GM19438 (cell line): Measurements from ENCODE around the gene OR10D3.
"Not testable (repeated sequence)": the region's sequence is repeated elsewhere in the genome, so short reads cannot be mapped to it uniquely, and the experiment has no call there.

Experiments
- ATAC-seq: cut with Tn5 transposase; IDR thresholded peaks from one replicate; pipeline ENCODE4 v1.9.1; 2021; ENCODE audit warnings: low read depth; ENCODE audit not compliant: unreplicated experiment

OR10D3 gene

DNA sequence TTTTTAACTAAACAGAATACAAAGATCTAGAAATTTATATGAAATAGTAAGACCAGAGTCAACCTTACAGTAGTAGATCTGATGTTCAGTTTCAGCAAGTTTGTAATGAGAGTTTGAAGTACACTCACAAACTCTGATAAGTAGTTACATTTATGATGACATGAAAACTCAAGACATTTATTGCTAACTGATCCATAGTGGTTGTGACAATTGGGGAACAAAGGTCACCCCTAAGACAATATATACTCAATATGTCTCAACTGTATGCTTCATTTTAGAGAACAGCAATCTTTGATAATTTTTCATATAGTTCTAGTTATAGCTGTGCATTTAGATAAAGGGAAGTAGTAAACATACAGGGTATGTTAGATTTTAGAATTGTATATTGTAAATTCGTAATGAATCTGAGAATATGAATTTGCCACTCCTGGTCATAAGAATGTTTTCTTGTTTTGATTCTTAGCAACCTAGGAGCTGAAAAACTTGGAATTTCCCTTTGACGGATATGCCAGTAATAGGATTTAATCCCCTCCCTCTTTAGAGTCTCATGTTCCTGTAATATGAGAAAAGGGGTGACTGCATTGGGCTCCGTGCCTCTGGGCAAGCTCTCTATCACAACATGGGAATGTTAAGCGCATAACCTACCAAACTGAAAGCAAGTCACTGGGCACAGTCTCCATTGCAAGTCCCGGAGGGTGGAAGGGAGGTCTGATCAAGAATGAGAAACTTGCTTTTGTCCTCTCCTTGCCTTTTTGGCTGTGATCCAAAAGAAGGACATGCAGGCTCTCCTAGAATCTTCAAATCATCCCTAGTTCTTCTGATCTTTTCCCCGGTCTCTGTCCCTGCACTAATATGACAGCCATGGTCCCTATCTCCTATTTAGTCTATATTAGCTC, 11.4 kb downstream of the OR10D3 start:
- no peak for ATAC-seq

GRCh38 chr11:124195189-124195734, 12.1 kb downstream of the OR10D3 start:
- peak; percentile 87 for ATAC-seq

- ATAC-seq = no peak
Observed at GRCh38 chr11:124197999-124198398, 14.9 kb downstream of the OR10D3 start.

GRCh38 chr11:124198897-124199296, 15.8 kb downstream of the OR10D3 start:
- no peak for ATAC-seq

DNA sequence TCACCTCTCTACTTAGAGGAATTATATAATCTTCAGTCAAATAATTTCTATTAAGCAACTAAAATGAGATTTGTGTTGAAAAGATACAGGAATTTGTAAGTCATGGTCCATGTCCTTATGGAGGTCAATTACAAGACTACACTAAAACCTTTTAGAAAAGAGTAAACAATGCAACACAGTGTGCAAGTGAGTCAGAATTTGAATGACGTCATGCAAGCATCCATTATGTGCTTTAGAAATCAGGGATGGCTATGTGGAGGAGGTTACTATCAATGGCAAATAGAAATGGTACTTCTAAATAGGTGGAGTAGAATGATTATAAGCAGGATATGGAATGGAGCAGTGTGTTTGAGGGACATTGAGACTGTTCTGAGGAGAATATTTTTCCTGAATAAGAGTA, 16.6 kb downstream of the OR10D3 start:
- no peak for ATAC-seq

DNA sequence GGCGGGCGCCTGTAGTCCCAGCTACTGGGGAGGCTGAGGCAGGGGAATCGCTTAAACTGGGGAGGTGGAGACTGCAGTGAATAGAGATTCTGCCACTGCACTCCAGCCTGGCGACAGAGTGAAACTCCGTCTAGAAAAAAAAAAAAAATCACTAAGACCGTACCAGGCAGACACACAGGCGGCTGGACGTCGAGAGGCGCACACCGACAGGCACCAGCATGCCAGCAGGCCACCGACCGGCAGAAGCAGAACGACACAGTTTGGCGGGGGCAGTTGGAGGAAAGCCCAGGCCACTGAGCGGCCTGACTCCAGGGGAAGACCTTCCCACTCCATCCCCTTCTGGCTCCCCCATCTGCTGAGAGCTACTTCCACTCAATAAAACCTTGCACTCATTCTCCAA, 17.5 kb downstream of the OR10D3 start:
- ATAC-seq = no peak

GRCh38 chr11:124202951-124203350, 19.8 kb downstream of the OR10D3 start:
- no peak for ATAC-seq

- no peak for ATAC-seq
Observed at GRCh38 chr11:124204008-124204407, 20.9 kb downstream of the OR10D3 start.

GRCh38 chr11:124207102-124207792, 24.1 kb downstream of the OR10D3 start:
- ATAC-seq = no peak

- no peak for ATAC-seq
Observed at GRCh38 chr11:124209824-124210357, 26.7 kb downstream of the OR10D3 start.

GRCh38 chr11:124210421-124210820, 27.3 kb downstream of the OR10D3 start:
- ATAC-seq = no peak

DNA sequence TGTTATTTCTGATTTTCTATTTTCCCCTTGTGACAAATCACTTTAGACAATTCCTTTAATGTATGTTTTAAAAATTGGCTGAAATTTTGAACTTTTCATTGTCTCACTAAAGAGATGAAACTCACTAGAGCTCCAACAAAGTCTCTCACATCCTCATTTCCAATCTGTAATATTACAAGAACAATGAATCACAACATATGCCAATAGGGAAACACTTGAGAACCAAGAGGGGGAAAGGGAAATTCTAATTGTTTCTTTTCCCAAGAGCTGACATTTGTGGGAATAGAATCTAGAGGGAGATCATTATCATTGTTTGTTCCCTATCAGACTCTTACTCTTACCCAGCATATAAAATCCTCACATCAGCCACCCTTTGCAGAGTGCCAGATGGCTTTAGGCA, 28.2 kb downstream of the OR10D3 start:
- no peak for ATAC-seq

- no peak for ATAC-seq
Observed at GRCh38 chr11:124214027-124214426, 30.9 kb downstream of the OR10D3 start.

DNA sequence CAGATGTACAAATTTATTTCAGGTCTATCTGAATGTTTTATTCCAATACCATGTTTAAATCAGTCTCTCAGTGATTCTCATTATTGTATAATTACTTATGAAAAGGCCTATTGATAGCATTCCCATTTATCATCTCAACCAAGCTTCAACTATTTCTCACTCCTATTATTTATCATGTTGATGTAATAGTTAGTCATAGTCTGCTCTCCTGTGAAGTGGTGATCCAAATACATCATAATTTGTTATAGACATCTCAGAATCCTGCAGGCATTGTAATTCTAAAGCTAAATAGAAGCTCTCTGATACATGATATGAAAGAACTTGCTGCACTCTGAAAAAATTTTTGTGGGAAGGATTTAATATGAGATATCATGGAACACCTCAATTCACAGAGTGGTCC, 36.0 kb downstream of the OR10D3 start:
- ATAC-seq = no peak

DNA sequence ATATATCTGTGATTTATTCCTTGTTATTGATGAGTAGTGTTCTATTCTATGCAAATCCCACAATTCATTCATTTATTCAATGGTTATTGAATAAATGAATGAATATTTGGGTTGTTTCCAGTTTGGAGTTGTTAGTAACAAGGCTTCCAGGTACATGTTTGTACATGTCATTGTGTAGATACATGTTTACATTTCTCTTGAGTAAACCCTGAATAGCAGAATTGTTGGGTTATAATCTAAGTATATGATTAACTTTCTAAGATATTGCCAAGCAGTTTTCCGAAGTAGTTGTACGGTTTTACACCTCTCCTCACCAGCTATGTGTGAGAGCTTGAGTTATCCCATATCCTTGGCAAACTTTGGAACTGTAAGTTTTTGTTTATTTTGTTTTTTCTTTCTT, 39.3 kb downstream of the OR10D3 start:
- no peak for ATAC-seq

GRCh38 chr11:124224618-124225423, 41.7 kb downstream of the OR10D3 start:
- ATAC-seq = not testable (repeated sequence)

- no peak for ATAC-seq
Observed at GRCh38 chr11:124225471-124225870, 42.3 kb downstream of the OR10D3 start.

- no peak for ATAC-seq
Observed at GRCh38 chr11:124233376-124233775, 50.2 kb downstream of the OR10D3 start.
